ENCODE results near the gene ATP8A2.

Gene ATP8A2

DNA sequence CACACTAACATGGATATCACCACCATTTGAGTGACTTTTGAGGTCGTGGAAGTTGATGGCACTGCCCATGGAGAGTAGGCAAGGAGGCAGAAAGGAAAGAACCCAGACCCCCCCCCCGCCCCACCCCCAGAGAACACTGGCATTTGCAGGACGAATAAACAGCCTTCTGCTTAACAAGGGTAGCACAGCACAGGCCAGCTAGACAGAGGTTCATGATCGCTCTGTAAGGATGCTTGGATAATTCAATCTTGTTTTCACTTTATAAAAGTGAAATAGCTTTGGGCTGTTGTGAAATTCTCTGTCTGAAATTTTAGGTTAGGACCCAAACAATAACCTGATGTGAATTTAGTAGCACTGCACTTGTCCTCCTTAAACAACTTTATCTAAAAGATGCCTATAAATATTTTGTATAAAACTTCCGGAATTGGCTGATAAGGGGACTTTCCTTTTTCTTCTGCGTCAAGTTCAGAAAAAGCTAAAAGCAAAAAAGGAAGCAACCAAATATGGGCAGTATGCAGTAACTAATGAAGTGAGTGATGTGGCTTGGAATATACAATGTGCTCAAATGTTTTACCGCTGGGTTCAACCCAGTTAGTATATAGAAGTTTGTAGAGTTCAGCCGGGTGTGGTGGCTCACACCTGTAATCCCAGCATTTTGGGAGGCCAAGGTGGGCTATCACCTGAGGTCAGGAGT, 516.3 kb downstream of the ATP8A2 start:
- Histone ChIP-seq H3K27me3 (peaks cover 0 to 14% of the 10 kb centered on the region in 2 donors), H3K27ac (no peak overlapping the region), H3K36me3 (no peaks in the 10 kb centered on the region), H3K4me1 (no peaks in the 10 kb centered on the region), H3K4me3 (no peak overlapping the region), H3K9me3 (no peaks in the 10 kb centered on the region)
- intact Hi-C loops (cut with DNase I; ENCODE audit: low total_unique reads), result no loop called here
- TF ChIP-seq, protein P1, sequence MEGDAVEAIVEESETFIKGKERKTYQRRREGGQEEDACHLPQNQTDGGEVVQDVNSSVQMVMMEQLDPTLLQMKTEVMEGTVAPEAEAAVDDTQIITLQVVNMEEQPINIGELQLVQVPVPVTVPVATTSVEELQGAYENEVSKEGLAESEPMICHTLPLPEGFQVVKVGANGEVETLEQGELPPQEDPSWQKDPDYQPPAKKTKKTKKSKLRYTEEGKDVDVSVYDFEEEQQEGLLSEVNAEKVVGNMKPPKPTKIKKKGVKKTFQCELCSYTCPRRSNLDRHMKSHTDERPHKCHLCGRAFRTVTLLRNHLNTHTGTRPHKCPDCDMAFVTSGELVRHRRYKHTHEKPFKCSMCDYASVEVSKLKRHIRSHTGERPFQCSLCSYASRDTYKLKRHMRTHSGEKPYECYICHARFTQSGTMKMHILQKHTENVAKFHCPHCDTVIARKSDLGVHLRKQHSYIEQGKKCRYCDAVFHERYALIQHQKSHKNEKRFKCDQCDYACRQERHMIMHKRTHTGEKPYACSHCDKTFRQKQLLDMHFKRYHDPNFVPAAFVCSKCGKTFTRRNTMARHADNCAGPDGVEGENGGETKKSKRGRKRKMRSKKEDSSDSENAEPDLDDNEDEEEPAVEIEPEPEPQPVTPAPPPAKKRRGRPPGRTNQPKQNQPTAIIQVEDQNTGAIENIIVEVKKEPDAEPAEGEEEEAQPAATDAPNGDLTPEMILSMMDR (IDR thresholded peaks at IDR 0.05), result no peak
- no peak for DNase-seq

DNA sequence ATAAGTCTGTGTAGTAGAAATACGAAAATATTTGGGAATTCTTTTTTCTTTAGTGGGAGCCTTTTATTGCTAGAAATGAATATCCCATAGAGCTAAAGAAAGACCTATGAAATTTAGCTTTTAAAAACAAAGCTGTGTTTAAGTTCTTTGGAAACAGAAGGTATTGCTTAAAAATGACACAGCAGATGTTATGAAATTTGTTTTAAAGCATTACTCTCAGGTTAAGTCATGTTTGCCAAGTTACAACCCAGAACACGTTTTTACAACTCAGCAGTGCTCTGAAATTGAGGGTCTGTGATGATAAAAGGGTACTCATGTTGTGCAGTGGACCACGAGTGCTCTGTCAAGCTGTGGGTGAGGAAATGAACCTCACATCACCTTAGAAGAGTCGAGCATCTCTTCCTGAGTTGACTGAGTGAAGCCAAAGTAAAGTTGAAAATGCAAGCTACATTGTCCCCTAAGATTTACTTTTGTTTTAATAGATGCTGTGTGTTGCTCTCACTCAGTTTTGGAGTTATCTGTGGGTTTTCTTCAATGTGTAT, 519.0 kb downstream of the ATP8A2 start:
- Histone ChIP-seq H3K27me3 (no peaks in the 10 kb centered on the region), H3K4me3 (no peak overlapping the region), H3K36me3 (no peaks in the 10 kb centered on the region), H3K27ac (no peak overlapping the region), H3K9me3 (no peaks in the 10 kb centered on the region), H3K4me1 (no peaks in the 10 kb centered on the region)
- intact Hi-C loops (cut with DNase I; ENCODE audit: low total_unique reads), result no loop called here
- no peak for DNase-seq
- TF ChIP-seq, protein P1 (IDR thresholded peaks at IDR 0.05), result no peak

DNA sequence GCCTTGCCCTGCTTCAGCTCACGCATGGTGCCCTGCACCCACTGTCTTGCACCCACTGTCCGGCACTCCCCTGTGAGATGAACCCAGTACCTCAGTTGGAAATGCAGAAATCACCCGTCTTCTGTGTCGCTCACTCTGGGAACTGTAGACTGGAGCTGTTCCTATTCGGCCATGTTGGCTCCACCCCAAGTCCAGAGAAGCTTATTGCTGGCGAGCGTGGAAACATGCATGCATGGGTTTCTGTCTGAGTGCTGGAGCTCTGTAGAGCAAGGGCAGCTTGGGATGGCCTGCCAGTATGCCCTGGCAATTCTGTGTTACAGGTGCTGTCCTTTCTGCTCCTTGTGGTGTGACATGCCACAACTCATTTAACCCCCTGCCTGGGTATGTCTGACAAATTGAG, 527.2 kb downstream of the ATP8A2 start:
- Histone ChIP-seq H3K4me3 (no peak overlapping the region), H3K4me1 (no peaks in the 10 kb centered on the region), H3K27me3 (no peaks in the 10 kb centered on the region), H3K36me3 (no peaks in the 10 kb centered on the region), H3K27ac (no peak overlapping the region), H3K9me3 (no peaks in the 10 kb centered on the region)
- intact Hi-C loops (cut with DNase I; ENCODE audit: low total_unique reads), result no loop called here
- TF ChIP-seq, protein P1 (IDR thresholded peaks at IDR 0.05), result no peak
- no peak for DNase-seq

DNA sequence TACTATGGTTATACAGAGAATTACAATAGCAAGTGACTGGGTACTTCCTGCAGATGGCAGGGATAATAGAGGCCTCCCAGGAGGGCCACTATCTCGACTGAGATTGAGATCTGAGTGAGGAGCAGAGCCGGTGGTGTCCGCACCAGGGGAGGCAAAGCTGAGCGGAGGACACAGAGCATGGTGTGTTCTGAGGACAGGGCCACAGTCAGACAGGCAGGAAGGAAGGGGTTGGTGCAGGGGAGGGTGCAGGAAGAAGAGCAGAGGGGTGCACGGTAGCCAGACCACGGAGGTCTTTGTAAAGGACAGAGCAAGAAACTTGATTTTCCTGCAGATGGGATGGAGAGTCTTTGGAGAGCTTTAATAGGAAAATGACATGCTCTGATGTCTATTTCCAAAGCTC, 527.7 kb downstream of the ATP8A2 start:
- no peaks in the 10 kb centered on the region for H3K27me3 ChIP-seq
- no peak for DNase-seq
- no peaks in the 10 kb centered on the region for H3K9me3 ChIP-seq
- intact Hi-C loops (cut with DNase I; ENCODE audit: low total_unique reads), result no loop called here
- H3K4me3 ChIP-seq, result no peak overlapping the region
- H3K36me3 ChIP-seq, result no peaks in the 10 kb centered on the region
- H3K4me1 ChIP-seq, result no peaks in the 10 kb centered on the region
- TF ChIP-seq, protein P1 (IDR thresholded peaks at IDR 0.05), result no peak
- H3K27ac ChIP-seq, result no peak overlapping the region

DNA sequence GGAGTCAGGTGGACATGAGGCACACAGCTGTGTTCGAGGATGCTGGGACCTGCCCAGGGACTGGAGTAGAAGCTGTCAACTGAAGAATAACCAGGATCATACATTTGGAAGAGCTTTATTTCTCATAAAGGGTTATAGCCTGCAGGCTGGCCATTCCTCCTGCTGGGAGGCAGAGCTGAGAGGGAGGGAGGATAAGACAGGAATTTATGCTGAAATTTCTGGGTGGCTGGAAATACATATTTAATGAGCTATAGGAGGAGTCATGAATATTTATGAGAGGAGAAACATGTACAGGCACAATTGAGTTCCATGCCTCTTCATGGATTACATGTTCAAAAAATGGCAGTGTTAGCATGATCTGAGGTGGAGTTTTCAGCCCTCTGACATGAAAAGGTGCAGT, 528.2 kb downstream of the ATP8A2 start:
- TF ChIP-seq, protein P1 (IDR thresholded peaks at IDR 0.05), result no peak
- H3K4me1 ChIP-seq, result no peaks in the 10 kb centered on the region
- intact Hi-C loops (cut with DNase I; ENCODE audit: low total_unique reads), result no loop called here
- DNase-seq, result no peak
- H3K36me3 ChIP-seq, result no peaks in the 10 kb centered on the region
- no peak overlapping the region for H3K27ac ChIP-seq
- H3K9me3 ChIP-seq, result no peaks in the 10 kb centered on the region
- no peaks in the 10 kb centered on the region for H3K27me3 ChIP-seq
- H3K4me3 ChIP-seq, result no peak overlapping the region

All from tibial artery (tissue), 4 donors.